GM12878 (cell line): ENCODE measurements around the gene NOS1. TPM values are rescaled to one million over a fixed set of nuclear protein-coding genes. Genes with fewer than 3 reads are reported as not detected.

Experiments
- ATAC-seq: fragments of 200-7000 bp; cut with Tn5 transposase; 3 replicates; pipeline ENCODE4 v1.9.1; 2020; ENCODE audit warnings: mild to moderate bottlenecking, moderate library complexity
- BruUV-seq: library from RNA; stranded (reverse); fragments of 400-500 nt; replicated peaks from 2 replicates; lab custom pipeline; 2021; lab: Mats Ljungman, UMichigan
- CTCF ChIA-PET: fragments of 300-600 bp; sonication (Branson Sonifier 250); formaldehyde crosslinking; extraction: SDS; loops from one replicate; lab custom pipeline; 2021; ENCODE audit warnings: inconsistent platforms; lab: Yijun Ruan, JAX
- POLR2A ChIA-PET: fragments of 350-600 bp; formaldehyde crosslinking; extraction: SDS; loops from one replicate; lab custom pipeline; 2021; ENCODE audit warnings: inconsistent platforms; lab: Charles Lee
- RAD21 ChIA-PET: fragments of 300-600 bp; sonication (Branson Sonifier 250); formaldehyde crosslinking; loops from one replicate; lab custom pipeline; 2023; ENCODE audit warnings: antibody characterized with exemption; ENCODE audit not compliant: unreplicated experiment; lab: Charles Lee
- SMC1A ChIA-PET: fragments of 300-600 bp; sonication (Branson Sonifier 250); formaldehyde crosslinking; loops from one replicate; lab custom pipeline; 2023; ENCODE audit not compliant: unreplicated experiment, uncharacterized antibody; lab: Charles Lee
- DNase-seq: peaks from one replicate; pipeline ENCODE4 v3.0.0-alpha.2; 2011; ENCODE audit warnings: low read depth, low spot score
- FAIRE-seq: peaks from 3 replicates; lab custom pipeline; 2011; peaks lifted over from hg19 to GRCh38; lab: Jason Lieb, UNC
- H2AFZ ChIP-seq: 2 replicates; pipeline ENCODE4 v1.6.0; 2011; ENCODE audit warnings: low read depth, low read length, control low read depth; ENCODE audit not compliant: control insufficient read depth
- H3K27ac ChIP-seq: 2 replicates; pipeline ENCODE4 v1.5.1; 2011; ENCODE audit warnings: control low read depth; ENCODE audit not compliant: control insufficient read depth, insufficient read depth
- H3K27me3 ChIP-seq, 2 experiments: replicated peaks in 1 of 2; 2 replicates each; pipeline versions ENCODE4 v1.6.0 to v1.6.1; 2011; ENCODE audit warnings: low read length in 1 of 2; ENCODE audit not compliant: control insufficient read depth in 2 of 2, insufficient read depth in 2 of 2
- H3K36me3 ChIP-seq, 2 experiments: 2 replicates each; pipeline ENCODE4 v1.5.1; 2011; ENCODE audit warnings: low read length in 1 of 2; ENCODE audit not compliant: control insufficient read depth in 2 of 2, insufficient read depth in 2 of 2
- H3K4me1 ChIP-seq: 2 replicates; pipeline ENCODE4 v1.6.1; 2011; ENCODE audit warnings: mild to moderate bottlenecking, low read length, moderate library complexity, mixed read lengths; ENCODE audit not compliant: control insufficient read depth, insufficient read depth
- H3K4me2 ChIP-seq: 2 replicates; pipeline ENCODE4 v1.6.0; 2011; ENCODE audit warnings: control low read depth; ENCODE audit not compliant: control insufficient read depth, insufficient read depth
- H3K4me3 ChIP-seq: fragments of 200-600 bp; sonication (generic); 2 replicates; pipeline ENCODE4 v1.5.1; 2016
- H3K79me2 ChIP-seq: 2 replicates; pipeline ENCODE4 v1.6.0; 2011; ENCODE audit warnings: low read length; ENCODE audit not compliant: control insufficient read depth, insufficient read depth
- H3K9ac ChIP-seq: 2 replicates; pipeline ENCODE4 v1.8.0; 2011; ENCODE audit warnings: low read length, control low read depth, mixed read lengths; ENCODE audit not compliant: control insufficient read depth, insufficient read depth
- H3K9me3 ChIP-seq: replicated peaks from 3 replicates; pipeline ENCODE4 v1.5.1; 2011; ENCODE audit warnings: mild to moderate bottlenecking, low read length; ENCODE audit not compliant: control insufficient read depth, insufficient read depth
- H4K20me1 ChIP-seq: 2 replicates; pipeline ENCODE4 v1.6.0; 2011; ENCODE audit not compliant: control insufficient read depth, insufficient read depth
- CREB1 ChIP-seq: IDR thresholded peaks from 2 replicates; pipeline ENCODE4 v1.6.1; 2012; ENCODE audit warnings: low read depth, mild to moderate bottlenecking, inconsistent platforms
- EED ChIP-seq: sonication (generic); IDR thresholded peaks from 2 replicates; pipeline ENCODE4 v1.6.1; 2016; ENCODE audit warnings: antibody characterized with exemption, low read depth
- MEF2B ChIP-seq: fragments of 450-650 bp; IDR thresholded peaks from 2 replicates; pipeline ENCODE4 v1.6.1; 2018; ENCODE audit warnings: mild to moderate bottlenecking, moderate library complexity; ENCODE audit not compliant: partially characterized antibody, poor library complexity, severe bottlenecking
- RELA ChIP-seq: fragments of 450-650 bp; IDR thresholded peaks from 2 replicates; pipeline ENCODE4 v1.8.0; 2014; ENCODE audit warnings: borderline replicate concordance; ENCODE audit not compliant: partially characterized antibody
- USF1 ChIP-seq: IDR thresholded peaks from 2 replicates; pipeline ENCODE4 v1.6.1; 2011; ENCODE audit warnings: borderline replicate concordance, low read depth, mild to moderate bottlenecking, moderate library complexity, mixed read lengths, low read length; ENCODE audit not compliant: insufficient read depth; ENCODE audit errors: extremely low read length
- ZNF687 ChIP-seq: fragments of 450-650 bp; IDR thresholded peaks from 2 replicates; pipeline ENCODE4 v1.6.1; 2017; ENCODE audit warnings: mild to moderate bottlenecking, moderate library complexity
- WGBS: methylation state at CpG from one replicate; pipeline ENCODE4 v1.1.6; 2016; ENCODE audit warnings: low lambda C conversion rate; ENCODE audit not compliant: insufficient replicate concordance, insufficient coverage; ENCODE audit errors: missing lambda C conversion rate; 5-methylcytosine and 5-hydroxymethylcytosine counted together
- in situ Hi-C: fragments of 300-500 bp; cut with MboI; formaldehyde crosslinking; loops from 9 replicates; pipeline ENCODE4 v1.14.3; 2018; ENCODE audit warnings: mixed read lengths
- intact Hi-C: fragments of 100-400 bp; cut with micrococcal nuclease; formaldehyde crosslinking; loops from one replicate; pipeline ENCODE4 v1.14.2; 2022; ENCODE audit not compliant: unreplicated experiment
- polyA plus RNA-seq, 11 experiments: library from polyadenylated mRNA; depleted of rRNA in 4 of 11; unstranded in 6 of 11; stranded (reverse) in 5 of 11; fragments of >200 nt; fragmentation: Nextera tagmentation in 4 of 11; fragmentation: Illumina TruSeq in 1 of 11; extraction: Ambion mirVana in 4 of 11; extraction: Trizol in 1 of 11; gene quantifications; 1 replicate in 1 of 11; 2 replicates in 10 of 11; pipeline versions ENCODE4 v1.2.1 to v1.2.3, GENCODE V29; 2011 to 2016; ENCODE audit warnings: inconsistent platforms in 2 of 11, missing spikeins in 2 of 11, low read depth in 1 of 11
- total RNA-seq, 4 experiments: library from RNA; depleted of rRNA in 3 of 4; stranded (reverse); fragments of >200 nt in 3 of 4; fragmentation: Illumina TruSeq in 1 of 4; extraction: Trizol in 1 of 4; gene quantifications; 2 replicates each; pipeline versions ENCODE4 v1.2.1 to v1.2.3, GENCODE V29; 2013 to 2021
- TF ChIP-seq, protein P1 (sequence below): IDR thresholded peaks from 2 replicates; pipeline ENCODE4 v1.6.1; 2011; ENCODE audit warnings: mild to moderate bottlenecking, low read depth, low read length, moderate library complexity; ENCODE audit not compliant: insufficient replicate concordance
- TF ChIP-seq, protein P2 (sequence below): fragments of 150-350 bp; IDR thresholded peaks from 2 replicates; pipeline ENCODE4 v1.6.1; 2016; ENCODE audit warnings: low read depth, low read length

NOS1 gene
- total and polyA plus RNA-seq, 10 of the 15 experiments (the other 5 are each of a cell fraction or from before 2014, with no cell fraction given) = under 0.01 to 0.04 (median 0.01) TPM; not detected in 7

DNA sequence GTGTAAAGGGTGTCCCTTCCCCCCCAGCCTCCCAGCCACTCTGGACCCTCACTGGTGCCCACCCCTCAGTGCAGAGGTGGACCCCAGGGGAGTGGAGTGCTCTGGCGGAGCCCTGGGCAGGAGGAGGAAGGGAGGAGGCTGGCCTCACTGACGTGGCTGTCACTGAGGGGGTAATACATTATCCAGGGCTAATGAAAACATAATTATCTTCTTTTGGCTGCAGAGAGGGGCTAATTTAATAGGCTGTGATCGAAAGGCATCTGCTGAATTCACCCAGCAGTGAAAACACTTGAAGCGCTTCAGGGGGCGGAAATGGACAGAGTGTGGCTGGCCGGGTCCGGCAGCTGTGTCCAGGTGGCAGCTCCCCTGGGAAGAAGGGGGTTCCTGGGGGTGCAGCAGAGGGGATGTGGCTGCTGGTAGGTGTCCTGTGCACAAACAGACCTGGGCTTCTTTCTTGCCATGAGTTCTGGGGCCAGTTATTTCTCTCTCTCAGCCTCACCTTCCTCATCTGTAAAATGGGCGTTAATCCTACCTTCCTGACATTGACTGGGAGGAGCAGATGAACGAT lies 3.7 kb upstream of the NOS1 start:
- FAIRE-seq = no peak
- CTCF ChIA-PET = interaction anchor here (1.1 to 5.0 kb wide), 3 partner anchors 474 to 492 kb away, joined by 4 to 78 read pairs (median 50); no protein-coding TSS in a partner anchor
- Histone ChIP-seq H3K9ac (no peak overlapping the region), H3K4me3 (no peak overlapping the region), H3K27ac (no peak overlapping the region), H4K20me1 (no peaks in the 10 kb centered on the region), H3K27me3 (peaks cover 2 to 3% of the 10 kb centered on the region in 2 experiments; a peak in 2 of 4 replicates), H3K4me1 (no peaks in the 10 kb centered on the region), H3K79me2 (no peaks in the 10 kb centered on the region), H3K36me3 (no peaks in the 10 kb centered on the region), H2AFZ (no peak overlapping the region), H3K4me2 (no peak overlapping the region), H3K9me3 (no peaks in the 10 kb centered on the region)
- POLR2A ChIA-PET = interaction anchor here (0.6 kb wide), 1 partner anchor 621 kb away, joined by 3 read pairs; no protein-coding TSS in a partner anchor
- DNase-seq = no peak
- ATAC-seq = no peak
- SMC1A ChIA-PET = no interaction called here
- BruUV-seq = no TSS peak
- RAD21 ChIA-PET = no interaction called here
- in situ Hi-C loops (loop anchor here (5.0 kb wide), 2 partner anchors 222 to 472 kb away; no protein-coding TSS in a partner anchor), intact Hi-C loops (loop anchor here (5.0 to 10.0 kb wide), 2 partner anchors 150 to 487 kb away; no protein-coding TSS in a partner anchor)
- WGBS = 11% methylated on average over 9 of the region's 9 CpGs
- TF ChIP-seq USF1 (no peak), CREB1 (no peak), MEF2B (no peak), ZNF687 (no peak), RELA (no peak), EED (no peak)
- TF ChIP-seq, protein P1, sequence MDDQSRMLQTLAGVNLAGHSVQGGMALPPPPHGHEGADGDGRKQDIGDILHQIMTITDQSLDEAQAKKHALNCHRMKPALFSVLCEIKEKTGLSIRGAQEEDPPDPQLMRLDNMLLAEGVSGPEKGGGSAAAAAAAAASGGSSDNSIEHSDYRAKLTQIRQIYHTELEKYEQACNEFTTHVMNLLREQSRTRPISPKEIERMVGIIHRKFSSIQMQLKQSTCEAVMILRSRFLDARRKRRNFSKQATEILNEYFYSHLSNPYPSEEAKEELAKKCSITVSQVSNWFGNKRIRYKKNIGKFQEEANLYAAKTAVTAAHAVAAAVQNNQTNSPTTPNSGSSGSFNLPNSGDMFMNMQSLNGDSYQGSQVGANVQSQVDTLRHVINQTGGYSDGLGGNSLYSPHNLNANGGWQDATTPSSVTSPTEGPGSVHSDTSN = no peak
- TF ChIP-seq, protein P2, sequence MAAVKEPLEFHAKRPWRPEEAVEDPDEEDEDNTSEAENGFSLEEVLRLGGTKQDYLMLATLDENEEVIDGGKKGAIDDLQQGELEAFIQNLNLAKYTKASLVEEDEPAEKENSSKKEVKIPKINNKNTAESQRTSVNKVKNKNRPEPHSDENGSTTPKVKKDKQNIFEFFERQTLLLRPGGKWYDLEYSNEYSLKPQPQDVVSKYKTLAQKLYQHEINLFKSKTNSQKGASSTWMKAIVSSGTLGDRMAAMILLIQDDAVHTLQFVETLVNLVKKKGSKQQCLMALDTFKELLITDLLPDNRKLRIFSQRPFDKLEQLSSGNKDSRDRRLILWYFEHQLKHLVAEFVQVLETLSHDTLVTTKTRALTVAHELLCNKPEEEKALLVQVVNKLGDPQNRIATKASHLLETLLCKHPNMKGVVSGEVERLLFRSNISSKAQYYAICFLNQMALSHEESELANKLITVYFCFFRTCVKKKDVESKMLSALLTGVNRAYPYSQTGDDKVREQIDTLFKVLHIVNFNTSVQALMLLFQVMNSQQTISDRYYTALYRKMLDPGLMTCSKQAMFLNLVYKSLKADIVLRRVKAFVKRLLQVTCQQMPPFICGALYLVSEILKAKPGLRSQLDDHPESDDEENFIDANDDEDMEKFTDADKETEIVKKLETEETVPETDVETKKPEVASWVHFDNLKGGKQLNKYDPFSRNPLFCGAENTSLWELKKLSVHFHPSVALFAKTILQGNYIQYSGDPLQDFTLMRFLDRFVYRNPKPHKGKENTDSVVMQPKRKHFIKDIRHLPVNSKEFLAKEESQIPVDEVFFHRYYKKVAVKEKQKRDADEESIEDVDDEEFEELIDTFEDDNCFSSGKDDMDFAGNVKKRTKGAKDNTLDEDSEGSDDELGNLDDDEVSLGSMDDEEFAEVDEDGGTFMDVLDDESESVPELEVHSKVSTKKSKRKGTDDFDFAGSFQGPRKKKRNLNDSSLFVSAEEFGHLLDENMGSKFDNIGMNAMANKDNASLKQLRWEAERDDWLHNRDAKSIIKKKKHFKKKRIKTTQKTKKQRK = no peak
